ENCODE measurements around the gene BCL11B.

GRCh38 chr14:99216191-99216590 lies 55.8 kb downstream of the BCL11B start:
- TF ChIP-seq POLR2AphosphoS5 (IDR thresholded peaks at IDR 0.05) (no peak), CTCF (IDR thresholded peaks at IDR 0.05) (no peak)

Data from gastroesophageal sphincter (tissue), 3 donors.